ENCODE measurements around the gene MRPL48.

Gene MRPL48

DNA sequence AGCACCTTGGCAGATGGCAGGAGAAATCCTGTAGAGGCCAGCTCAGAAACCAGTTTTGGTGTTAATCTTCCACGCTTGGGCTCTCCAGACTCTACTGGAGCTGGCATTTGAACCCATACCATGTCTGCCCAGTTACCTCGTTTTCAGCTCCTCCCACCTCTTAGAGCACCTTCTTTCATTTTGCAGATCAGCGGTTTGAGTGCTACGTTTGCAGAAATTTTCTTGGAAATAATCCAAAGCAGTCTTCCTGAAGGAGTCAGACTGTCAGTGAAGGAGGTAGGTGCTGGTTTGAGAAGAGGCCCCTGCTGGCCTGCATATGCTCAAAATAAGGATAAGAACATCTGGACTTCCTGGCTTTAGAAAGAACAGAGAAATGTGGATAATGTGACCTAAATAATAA is 75.3 kb downstream of the MRPL48 start:
- H3K27ac ChIP-seq: no peak overlapping the region
- TF ChIP-seq, protein P1, sequence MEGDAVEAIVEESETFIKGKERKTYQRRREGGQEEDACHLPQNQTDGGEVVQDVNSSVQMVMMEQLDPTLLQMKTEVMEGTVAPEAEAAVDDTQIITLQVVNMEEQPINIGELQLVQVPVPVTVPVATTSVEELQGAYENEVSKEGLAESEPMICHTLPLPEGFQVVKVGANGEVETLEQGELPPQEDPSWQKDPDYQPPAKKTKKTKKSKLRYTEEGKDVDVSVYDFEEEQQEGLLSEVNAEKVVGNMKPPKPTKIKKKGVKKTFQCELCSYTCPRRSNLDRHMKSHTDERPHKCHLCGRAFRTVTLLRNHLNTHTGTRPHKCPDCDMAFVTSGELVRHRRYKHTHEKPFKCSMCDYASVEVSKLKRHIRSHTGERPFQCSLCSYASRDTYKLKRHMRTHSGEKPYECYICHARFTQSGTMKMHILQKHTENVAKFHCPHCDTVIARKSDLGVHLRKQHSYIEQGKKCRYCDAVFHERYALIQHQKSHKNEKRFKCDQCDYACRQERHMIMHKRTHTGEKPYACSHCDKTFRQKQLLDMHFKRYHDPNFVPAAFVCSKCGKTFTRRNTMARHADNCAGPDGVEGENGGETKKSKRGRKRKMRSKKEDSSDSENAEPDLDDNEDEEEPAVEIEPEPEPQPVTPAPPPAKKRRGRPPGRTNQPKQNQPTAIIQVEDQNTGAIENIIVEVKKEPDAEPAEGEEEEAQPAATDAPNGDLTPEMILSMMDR (IDR thresholded peaks at IDR 0.05): no peak

GRCh38 chr11:73866095-73866579 is 78.5 kb downstream of the MRPL48 start:
- Histone ChIP-seq H3K27ac (peak overlapping the region in 1 of 2 donors; percentile 59), H3K4me3 (no peak overlapping the region)
- TF ChIP-seq, protein P1 (IDR thresholded peaks at IDR 0.05): no peak
- no peak for DNase-seq (ENCODE audit: low spot score)

More for the DNA sequence above, 75.3 kb downstream of the MRPL48 start:
- DNase-seq (ENCODE audit: low spot score): no peak
- no peak overlapping the region for H3K4me3 ChIP-seq

DNA sequence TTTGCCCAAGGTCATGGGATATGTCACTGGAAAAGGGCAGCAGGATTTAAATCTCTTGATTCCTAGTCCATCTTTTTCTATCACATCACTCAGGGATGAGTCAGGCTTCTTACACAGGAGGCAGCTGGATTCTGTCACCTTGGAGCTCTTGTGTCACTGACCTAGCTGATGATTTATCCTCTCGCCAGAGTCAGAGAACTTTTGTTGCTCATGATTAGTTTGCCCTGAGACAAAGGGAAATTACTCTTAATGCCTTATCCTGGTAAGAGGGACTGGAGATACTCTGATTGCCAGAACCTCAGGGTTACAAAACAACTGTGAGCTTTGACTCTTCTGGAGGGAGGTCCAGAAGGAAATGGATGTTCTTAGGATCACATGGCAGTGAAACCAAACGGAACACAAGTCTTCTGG is 78.9 kb downstream of the MRPL48 start:
- Histone ChIP-seq H3K27ac (peak overlapping the region in 1 of 2 donors; percentile 59), H3K4me3 (no peak overlapping the region)
- no peak for DNase-seq (ENCODE audit: low spot score)
- TF ChIP-seq, protein P1 (IDR thresholded peaks at IDR 0.05): no peak

- no peak for DNase-seq (ENCODE audit: low spot score)
- Histone ChIP-seq H3K4me3 (no peak overlapping the region), H3K27ac (no peak overlapping the region)
- TF ChIP-seq, protein P1 (IDR thresholded peaks at IDR 0.05): no peak
Measured at GRCh38 chr11:73869332-73869949, 81.8 kb downstream of the MRPL48 start.

DNA sequence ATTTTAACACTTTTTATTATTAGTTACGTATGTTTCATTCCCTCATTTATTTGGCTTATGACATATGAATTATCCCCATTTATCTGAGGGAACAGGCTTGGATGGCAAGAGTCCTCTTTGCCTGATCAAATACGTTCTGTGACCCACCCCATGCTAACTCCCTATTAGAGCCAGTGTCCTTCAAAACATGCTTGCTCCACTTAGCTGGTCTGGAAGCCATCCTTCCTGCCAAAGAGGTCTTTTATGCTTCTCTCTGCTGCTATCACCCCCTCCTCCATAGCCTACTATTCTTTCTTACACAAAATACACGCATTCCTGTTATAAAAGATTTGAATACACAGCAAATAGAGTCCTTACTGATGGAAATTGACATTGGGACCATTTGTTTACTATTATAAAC is 82.6 kb downstream of the MRPL48 start:
- DNase-seq (ENCODE audit: low spot score): no peak
- TF ChIP-seq, protein P1 (IDR thresholded peaks at IDR 0.05): no peak
- Histone ChIP-seq H3K4me3 (no peak overlapping the region), H3K27ac (no peak overlapping the region)

DNA sequence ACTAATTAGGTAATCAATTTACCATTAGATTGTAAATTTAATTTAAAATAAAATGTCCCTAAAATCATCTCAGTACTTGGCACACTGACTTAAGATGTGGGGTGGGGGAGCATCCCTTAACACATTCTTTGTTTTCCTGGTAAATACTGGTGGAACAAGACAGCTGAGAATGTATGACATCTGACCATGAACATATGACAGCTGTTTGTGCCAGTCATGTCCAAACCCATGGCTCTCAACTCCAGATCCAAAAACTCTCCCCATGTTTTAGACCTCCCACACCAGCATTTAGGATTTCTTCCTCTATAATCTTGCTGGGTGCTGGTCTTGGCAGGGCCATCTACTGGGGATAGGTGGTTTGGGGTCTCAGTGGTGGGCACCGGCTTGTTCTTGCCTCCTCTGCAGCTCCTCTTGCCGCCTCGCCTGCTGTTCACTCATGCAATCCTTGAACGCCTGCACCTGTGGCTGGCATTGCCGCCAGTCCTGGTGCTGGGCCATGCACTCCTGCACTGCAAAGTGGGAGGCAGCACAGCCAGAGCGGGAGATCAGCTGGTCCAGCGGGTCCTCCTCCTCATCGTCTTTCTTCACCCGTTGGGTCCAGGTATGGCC is 85.2 kb downstream of the MRPL48 start:
- Histone ChIP-seq H3K27ac (no peak overlapping the region), H3K4me3 (no peak overlapping the region)
- DNase-seq (ENCODE audit: low spot score): no peak
- TF ChIP-seq, protein P1 (IDR thresholded peaks at IDR 0.05): no peak

GRCh38 chr11:73875380-73875779 is 87.7 kb downstream of the MRPL48 start:
- no peak for DNase-seq (ENCODE audit: low spot score)
- Histone ChIP-seq H3K4me3 (peak overlapping the region; percentile 89), H3K27ac (no peak overlapping the region)
- TF ChIP-seq, protein P1 (IDR thresholded peaks at IDR 0.05): no peak

Data from coronary artery (tissue), 2 donors.